SJSA1 (cell line): ENCODE measurements around the gene GAS7. TPM values are rescaled to one million over a fixed set of nuclear protein-coding genes. Genes with fewer than 3 reads are reported as not detected.

Source experiments
- DNase-seq, 2 experiments: peaks; one replicate each; pipeline ENCODE4 v3.0.0-alpha.2; 2015 to 2020; ENCODE audit warnings: low spot score in 2 of 2, low read depth in 1 of 2
- H3K27ac ChIP-seq: fragments of 250-450 bp; sonication (Bioruptor Pico); 2 replicates; pipeline ENCODE4 v1.5.1; 2020; ENCODE audit warnings: mild to moderate bottlenecking, moderate library complexity
- H3K27me3 ChIP-seq: fragments of 250-450 bp; sonication (Bioruptor Pico); replicated peaks from 2 replicates; pipeline ENCODE4 v1.5.1; 2020; ENCODE audit warnings: mild to moderate bottlenecking, moderate library complexity
- H3K36me3 ChIP-seq: fragments of 250-450 bp; sonication (Bioruptor Pico); 2 replicates; pipeline ENCODE4 v1.5.1; 2020; ENCODE audit warnings: mild to moderate bottlenecking
- H3K4me1 ChIP-seq: fragments of 250-450 bp; sonication (Bioruptor Pico); replicated peaks from 2 replicates; pipeline ENCODE4 v1.6.1; 2021; ENCODE audit warnings: mild to moderate bottlenecking
- H3K4me3 ChIP-seq: fragments of 250-450 bp; sonication (Bioruptor Pico); 2 replicates; pipeline ENCODE4 v1.5.1; 2020; ENCODE audit warnings: mild to moderate bottlenecking
- H3K9me3 ChIP-seq: fragments of 250-450 bp; sonication (Bioruptor Pico); replicated peaks from 2 replicates; pipeline ENCODE4 v1.5.1; 2020; ENCODE audit warnings: mild to moderate bottlenecking
- total RNA-seq: library from RNA; depleted of rRNA; stranded (reverse); fragments of >200 nt; shearing (Covaris generic); gene quantifications from 2 replicates; pipeline ENCODE4 v1.2.3, GENCODE V29; 2014

GAS7 gene
- total RNA-seq, 1 experiment from 2014 or later = 2.6 TPM

GRCh38 chr17:10055262-10055975 is 143.0 kb downstream of the GAS7 start:
- Histone ChIP-seq H3K36me3 (no peaks in the 10 kb centered on the region), H3K27me3 (no peaks in the 10 kb centered on the region), H3K9me3 (no peaks in the 10 kb centered on the region), H3K27ac (no peak overlapping the region), H3K4me3 (no peak overlapping the region), H3K4me1 (no peaks in the 10 kb centered on the region)
- no peak for DNase-seq

GRCh38 chr17:10053782-10054540 is 144.4 kb downstream of the GAS7 start:
- Histone ChIP-seq H3K36me3 (no peaks in the 10 kb centered on the region), H3K9me3 (no peaks in the 10 kb centered on the region), H3K4me1 (no peaks in the 10 kb centered on the region), H3K27ac (no peak overlapping the region), H3K27me3 (no peaks in the 10 kb centered on the region), H3K4me3 (no peak overlapping the region)
- no peak for DNase-seq

DNA sequence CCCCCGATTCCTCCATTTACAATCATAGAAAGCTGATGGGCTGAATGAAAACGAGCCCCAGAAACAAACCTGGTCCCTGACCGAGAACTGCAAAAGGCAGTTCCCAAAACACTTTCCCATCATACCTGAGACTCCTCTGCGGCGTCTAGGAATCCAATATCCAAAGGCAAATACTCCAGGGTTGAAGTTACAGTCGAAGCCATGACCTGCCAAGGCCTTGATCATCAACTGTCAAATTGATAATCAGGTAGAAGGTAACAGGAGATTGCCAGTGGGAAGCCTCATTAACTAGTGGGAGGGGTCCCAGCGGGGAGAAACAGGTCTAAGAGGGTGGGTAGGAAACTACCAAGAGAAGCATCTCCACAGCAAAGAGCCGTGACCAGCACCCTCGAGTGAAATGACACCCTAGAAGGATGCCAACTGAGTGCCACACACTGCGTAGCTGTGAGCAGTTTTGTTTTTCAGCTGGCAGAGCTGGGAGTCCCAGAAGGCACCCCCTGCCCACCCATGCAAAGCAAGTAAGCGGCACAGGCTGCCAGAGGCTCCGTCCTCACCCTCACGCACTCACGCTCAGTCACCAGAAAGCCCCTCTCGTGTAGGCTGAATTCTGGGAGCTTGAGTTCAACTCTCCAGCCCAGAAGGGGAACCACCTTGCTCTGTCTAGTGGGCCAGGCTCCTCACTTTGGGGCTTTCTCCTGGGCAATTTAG is 146.1 kb downstream of the GAS7 start:
- H3K27me3 ChIP-seq = no peaks in the 10 kb centered on the region
- no peaks in the 10 kb centered on the region for H3K36me3 ChIP-seq
- no peak overlapping the region for H3K27ac ChIP-seq
- no peaks in the 10 kb centered on the region for H3K4me1 ChIP-seq
- DNase-seq = no peak
- no peak overlapping the region for H3K4me3 ChIP-seq
- H3K9me3 ChIP-seq = no peaks in the 10 kb centered on the region

DNA sequence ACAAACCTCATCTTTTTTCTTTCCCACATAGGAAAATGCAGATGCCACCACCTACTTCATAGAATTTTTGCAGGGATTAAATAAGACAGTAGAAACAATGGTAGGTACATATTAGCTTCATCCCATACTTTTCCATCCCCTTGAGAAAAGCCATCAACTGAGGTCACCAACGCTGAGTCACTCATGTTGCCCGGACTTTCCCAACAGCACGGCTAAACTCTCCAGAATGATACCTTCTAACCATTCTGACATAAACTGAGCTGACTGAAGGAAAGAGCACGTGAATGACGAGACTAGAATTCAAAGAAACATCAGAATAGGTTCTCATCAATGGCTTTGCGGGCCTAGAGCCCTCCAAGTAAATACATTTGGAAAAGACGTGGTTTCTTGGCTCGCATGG is 147.3 kb downstream of the GAS7 start:
- no peaks in the 10 kb centered on the region for H3K4me1 ChIP-seq
- H3K9me3 ChIP-seq = no peaks in the 10 kb centered on the region
- DNase-seq = no peak
- no peak overlapping the region for H3K27ac ChIP-seq
- H3K27me3 ChIP-seq = no peaks in the 10 kb centered on the region
- no peaks in the 10 kb centered on the region for H3K36me3 ChIP-seq
- H3K4me3 ChIP-seq = no peak overlapping the region

DNA sequence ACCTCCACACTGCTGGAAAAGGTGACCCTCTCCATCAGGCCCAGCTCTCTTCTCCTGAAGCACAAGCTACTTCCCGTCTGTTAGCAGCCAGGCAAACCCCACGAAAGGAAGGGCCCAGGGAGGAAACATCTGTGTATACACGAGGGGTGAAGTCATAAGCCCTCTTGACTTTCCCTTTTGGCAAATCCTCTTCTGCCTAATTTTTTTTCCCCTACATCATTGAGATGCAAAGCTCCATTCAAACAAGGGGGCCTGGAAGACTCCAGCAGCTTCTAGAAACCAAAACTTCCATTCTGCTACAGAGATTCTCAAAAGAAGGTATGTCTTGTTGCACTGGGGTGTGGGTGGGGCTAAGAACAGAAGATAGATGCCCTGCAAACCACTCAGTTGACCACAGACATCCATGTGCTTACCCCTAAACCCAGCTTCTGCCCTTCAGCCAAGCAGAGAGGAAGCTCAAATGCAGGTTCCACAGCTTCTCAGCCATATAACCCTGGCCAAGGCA is 147.8 kb downstream of the GAS7 start:
- Histone ChIP-seq H3K36me3 (no peaks in the 10 kb centered on the region), H3K27me3 (no peaks in the 10 kb centered on the region), H3K27ac (no peak overlapping the region), H3K9me3 (no peaks in the 10 kb centered on the region), H3K4me1 (no peaks in the 10 kb centered on the region), H3K4me3 (no peak overlapping the region)
- DNase-seq = no peak

DNA sequence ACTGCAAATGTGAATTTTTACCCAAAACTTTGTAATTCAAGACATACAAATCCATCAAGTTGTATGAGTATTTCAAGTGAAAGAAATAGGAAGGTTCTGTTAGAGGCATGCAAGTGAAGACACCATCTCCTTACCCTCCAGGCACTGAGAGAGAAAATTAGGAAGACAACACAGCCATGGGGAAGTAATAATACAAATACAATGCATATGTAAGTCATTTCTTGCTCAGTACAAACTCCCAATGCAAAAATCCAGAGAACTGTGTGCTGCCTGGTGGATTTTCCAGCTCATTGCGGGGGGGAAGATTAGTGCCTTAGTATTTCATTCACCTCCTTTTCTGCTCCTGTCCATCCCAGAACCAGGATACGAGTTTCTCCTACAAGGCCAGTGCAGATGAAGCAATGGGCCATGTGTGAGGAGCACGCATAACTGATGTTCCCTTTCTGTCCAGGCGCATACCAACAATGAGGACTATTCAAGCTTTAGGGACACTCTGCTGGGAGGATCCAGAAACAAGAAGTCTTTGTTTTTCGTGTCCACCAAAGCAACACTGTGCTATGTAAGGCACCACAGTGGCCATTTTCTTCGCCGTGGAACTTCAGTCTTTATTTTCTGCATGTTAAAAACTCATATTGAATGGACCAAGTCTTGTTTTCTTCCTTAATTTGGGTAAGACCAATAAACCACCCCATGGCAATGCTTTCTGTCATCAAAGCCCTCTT is 149.6 kb downstream of the GAS7 start:
- H3K9me3 ChIP-seq = no peaks in the 10 kb centered on the region
- no peak for DNase-seq
- no peaks in the 10 kb centered on the region for H3K27me3 ChIP-seq
- H3K36me3 ChIP-seq = no peaks in the 10 kb centered on the region
- no peak overlapping the region for H3K4me3 ChIP-seq
- H3K27ac ChIP-seq = no peak overlapping the region
- no peaks in the 10 kb centered on the region for H3K4me1 ChIP-seq

DNA sequence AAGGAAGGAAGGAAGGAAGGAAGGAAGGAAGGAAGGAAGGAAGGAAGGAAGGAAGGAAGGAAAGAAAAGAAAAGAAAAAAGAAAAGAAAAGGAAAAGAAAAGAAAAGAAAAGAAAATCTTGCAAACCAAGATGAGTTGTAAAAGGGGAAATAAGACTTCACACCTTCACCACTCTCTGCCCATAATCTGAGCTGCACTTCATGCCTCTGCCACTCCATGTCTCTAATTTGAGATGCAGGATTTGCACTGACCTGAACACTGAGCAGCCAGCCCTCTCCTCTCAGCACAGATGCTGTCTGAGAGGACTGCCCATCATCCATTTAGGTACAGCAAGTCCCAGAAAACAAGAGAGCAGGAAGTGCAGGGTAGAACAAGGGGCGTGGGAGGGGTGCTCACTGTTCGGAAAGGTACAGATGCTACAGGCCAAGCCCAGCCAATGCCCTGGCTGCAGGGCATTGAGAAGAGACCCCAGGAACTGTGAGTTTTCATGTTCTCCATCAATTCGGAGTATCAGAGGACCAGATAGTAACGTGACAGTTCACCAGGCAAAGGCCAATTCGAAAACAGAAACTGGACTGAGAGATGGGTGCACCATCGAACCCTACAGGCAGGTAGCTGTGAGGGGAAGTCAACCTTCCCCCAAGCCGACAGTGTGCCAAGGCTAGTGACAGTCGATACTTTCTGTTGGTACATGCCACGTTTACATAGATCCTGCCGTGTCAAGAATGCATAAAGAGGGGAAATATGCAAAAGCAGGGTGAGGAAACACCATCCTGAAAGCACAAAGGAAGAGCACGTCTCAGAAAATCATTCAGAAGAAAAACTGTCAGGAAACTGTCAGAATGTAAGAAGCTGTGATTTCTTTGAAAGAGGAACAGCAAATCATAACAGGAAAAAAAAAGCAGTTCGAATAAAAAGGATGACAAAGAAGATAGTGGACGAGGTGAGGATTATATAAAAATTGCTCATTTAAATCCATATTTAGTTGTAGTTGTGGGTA is 151.3 kb downstream of the GAS7 start:
- no peaks in the 10 kb centered on the region for H3K36me3 ChIP-seq
- H3K4me1 ChIP-seq = no peaks in the 10 kb centered on the region
- no peak for DNase-seq
- no peak overlapping the region for H3K4me3 ChIP-seq
- no peaks in the 10 kb centered on the region for H3K27me3 ChIP-seq
- H3K9me3 ChIP-seq = no peaks in the 10 kb centered on the region
- no peak overlapping the region for H3K27ac ChIP-seq

DNA sequence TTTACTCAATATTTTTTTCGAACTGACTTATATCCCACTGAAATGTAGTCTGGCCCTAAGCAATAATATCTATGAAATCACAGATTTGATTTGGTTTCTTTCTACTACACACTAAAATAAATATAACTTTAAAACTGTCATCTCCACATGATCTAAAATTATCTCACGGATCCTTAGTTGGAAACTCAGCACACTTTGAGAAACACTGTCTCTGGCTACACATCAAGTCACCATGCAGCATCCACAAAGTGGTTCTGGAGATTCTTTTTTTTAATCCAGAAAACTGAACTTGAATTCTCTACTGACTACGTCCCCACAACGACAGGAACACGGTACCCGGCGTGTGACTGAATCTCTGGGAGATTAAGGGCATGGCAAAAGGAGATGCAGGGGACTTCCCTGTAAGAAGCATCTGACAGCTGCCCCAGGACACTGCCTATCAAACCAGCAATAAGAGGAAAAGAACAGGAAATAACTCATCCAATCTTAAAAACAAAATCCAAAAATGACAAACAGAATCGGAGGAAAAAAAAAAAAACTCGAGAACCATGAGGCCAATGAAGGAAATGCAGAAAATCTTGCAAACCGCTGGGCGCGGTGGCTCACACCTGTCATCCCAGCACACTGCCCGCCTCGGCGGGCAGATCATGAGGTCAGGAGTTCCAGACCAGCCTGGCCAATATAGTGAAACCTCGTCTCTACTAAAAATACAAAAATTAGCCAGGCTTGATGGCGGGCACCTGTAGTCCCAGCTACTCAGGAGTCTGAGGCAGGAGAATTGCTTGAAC is 152.3 kb downstream of the GAS7 start:
- no peaks in the 10 kb centered on the region for H3K36me3 ChIP-seq
- no peak overlapping the region for H3K4me3 ChIP-seq
- DNase-seq = no peak
- H3K4me1 ChIP-seq = no peaks in the 10 kb centered on the region
- no peaks in the 10 kb centered on the region for H3K9me3 ChIP-seq
- H3K27ac ChIP-seq = no peak overlapping the region
- H3K27me3 ChIP-seq = no peaks in the 10 kb centered on the region

DNA sequence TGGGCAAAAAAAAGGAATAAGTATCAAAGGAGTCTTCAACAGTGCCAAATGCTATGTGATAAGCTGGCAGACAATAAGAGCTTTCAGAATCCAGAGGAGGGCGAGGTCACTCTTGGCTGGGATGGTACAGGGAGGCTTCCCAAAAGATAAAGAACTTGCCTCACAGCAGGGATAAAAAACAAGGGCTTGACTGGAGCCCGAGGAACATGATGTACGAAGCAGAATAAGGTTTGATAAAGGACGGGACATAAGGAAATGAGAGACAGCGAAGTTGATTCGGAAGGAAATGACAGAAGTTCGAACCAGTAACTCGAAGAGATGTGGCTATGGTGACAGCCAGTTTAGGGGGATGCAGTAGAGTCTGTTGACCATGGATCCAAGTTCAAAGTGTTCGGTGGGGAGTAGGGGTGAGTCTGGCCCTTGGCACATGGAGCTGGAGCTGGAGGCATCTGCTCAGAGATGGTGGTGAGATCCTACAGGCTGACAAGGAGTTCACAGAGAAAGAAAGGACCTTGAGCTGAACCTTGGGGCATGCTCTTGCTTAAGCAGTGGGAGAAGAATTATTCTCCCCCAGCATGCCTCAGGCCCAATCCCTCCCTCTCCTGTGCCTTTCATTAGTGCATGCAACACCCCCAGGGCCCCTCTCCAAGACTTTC is 155.7 kb downstream of the GAS7 start:
- Histone ChIP-seq H3K27me3 (no peaks in the 10 kb centered on the region), H3K4me3 (no peak overlapping the region), H3K27ac (no peak overlapping the region), H3K9me3 (no peaks in the 10 kb centered on the region), H3K36me3 (no peaks in the 10 kb centered on the region), H3K4me1 (no peaks in the 10 kb centered on the region)
- no peak for DNase-seq

DNA sequence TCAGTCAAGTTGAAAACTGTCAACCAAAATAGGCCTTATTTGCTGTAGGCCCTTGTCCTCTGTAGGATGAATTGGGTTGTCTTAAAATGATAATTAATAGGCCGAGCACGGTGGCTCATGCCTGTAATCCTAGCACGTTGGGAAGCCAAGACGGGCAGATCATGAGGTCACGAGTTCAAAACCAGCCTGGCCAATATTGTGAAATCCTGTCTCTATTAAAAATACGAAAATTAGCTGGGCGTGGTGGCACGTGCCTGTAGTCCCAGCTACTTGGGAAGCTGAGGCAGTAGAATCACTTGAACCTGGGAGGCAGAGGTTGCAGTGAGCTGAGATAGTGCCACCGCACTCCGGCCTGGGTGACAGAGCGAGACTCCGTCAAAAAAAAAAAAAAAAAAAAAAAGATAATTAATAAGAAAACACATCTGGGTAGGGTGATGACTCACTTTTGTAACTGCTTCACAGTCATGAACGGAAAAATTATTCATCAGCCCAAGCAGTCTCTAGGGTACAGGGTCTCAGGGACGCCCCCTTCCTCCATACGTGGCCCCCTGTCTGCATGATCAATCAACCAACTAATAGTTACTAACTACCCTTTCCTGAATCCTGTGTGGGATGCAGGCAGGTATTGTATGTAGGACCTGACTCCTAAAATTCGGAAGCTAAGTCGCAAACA is 156.4 kb downstream of the GAS7 start:
- no peaks in the 10 kb centered on the region for H3K27me3 ChIP-seq
- no peak overlapping the region for H3K27ac ChIP-seq
- no peaks in the 10 kb centered on the region for H3K4me1 ChIP-seq
- no peak overlapping the region for H3K4me3 ChIP-seq
- H3K9me3 ChIP-seq = no peaks in the 10 kb centered on the region
- H3K36me3 ChIP-seq = no peaks in the 10 kb centered on the region
- no peak for DNase-seq

- no peaks in the 10 kb centered on the region for H3K27me3 ChIP-seq
- H3K36me3 ChIP-seq = no peaks in the 10 kb centered on the region
- no peaks in the 10 kb centered on the region for H3K9me3 ChIP-seq
- H3K4me3 ChIP-seq = no peak overlapping the region
- no peak for DNase-seq
- no peak overlapping the region for H3K27ac ChIP-seq
- H3K4me1 ChIP-seq = no peaks in the 10 kb centered on the region
Measured at GRCh38 chr17:10041287-10041612, 157.2 kb downstream of the GAS7 start.
